Stimulated activated CD8-positive, alpha-beta memory T cell treated with anti-CD3 and anti-CD28 coated beads, Interleukin-2, amount 100 ng/mL, for 48 hours (primary cell): Measurements from ENCODE around the gene MAP7.

ENCODE experiments used
- DNase-seq, 2 donors: peaks; one replicate each; pipeline ENCODE4 v3.0.0-alpha.2; 2020; ENCODE audit warnings: low read depth in 2 of 2

Gene MAP7

DNA sequence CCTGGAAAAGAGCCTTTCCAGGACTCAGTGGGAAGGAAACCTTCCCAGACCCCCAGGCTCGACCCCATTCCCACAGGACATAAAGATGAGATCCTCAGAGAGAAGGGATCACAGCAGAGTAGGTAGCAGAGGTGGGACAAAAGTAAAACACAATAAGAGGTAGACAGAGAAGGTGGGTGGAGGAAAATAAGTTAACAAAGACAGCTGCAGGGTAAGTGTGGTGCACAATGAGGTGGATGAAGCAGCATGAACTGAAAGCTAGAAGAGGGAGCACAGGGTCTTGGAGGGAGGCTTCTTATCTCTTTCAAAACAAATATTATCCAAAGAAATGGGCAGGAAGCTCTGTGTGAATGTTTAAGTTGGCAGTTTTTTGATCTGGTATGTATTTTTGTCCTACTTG, 14.0 kb upstream of the MAP7 start:
- DNase-seq: no peak

DNA sequence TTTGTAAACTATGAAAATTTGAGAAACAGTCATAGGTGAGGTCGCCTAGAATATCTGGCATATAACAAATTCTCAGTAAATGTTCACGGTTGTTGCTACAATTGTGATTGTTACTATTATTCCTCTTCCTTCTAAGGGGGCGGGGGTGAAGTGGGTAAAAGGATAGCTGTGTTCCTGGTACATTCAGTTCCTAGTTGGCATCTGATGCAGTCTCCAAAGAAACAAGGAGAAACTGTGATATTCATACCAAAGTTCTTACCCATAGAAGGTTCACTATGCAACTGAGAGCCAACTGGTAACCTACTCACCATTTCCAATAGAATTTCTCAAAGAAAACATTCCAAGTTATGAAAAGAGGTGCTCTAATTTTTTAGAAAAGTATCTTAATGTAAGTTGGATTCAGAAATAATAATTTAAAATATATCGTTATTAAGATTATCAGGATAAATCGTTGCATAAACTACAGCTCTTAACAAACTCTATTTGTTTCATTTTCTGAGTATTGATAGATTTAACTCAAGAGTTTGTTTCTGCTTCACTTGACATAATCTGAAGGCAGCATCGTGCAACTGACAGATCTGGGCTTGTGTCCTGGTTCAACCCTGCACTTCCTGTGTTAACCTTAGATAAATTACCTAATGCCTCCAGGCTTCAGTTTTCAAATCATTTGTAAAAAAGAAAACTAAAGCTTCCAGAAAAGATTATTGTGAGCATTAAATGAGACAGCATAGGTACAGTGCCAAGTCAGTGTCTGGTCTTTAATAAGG, 13.3 kb upstream of the MAP7 start:
- no peak for DNase-seq

DNA sequence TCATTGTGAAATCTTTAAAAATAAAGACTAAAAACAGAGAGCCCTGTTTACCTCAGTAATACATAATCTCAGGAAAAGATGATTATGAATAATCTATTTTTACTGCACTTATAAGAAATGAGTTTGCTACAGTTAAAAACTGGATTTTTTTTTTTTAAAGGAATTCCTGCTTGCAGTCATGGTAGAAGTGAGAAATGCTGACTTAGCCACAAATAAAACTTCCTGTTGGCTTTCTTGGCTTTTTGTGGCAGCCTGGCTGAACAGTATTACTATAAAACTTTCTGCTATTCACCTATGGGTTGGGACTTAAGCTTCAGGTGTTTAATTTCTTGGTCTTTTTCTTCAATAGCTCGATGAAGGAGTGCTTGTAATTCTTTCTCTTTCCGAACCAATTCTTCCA, 12.0 kb upstream of the MAP7 start:
- no peak for DNase-seq

DNA sequence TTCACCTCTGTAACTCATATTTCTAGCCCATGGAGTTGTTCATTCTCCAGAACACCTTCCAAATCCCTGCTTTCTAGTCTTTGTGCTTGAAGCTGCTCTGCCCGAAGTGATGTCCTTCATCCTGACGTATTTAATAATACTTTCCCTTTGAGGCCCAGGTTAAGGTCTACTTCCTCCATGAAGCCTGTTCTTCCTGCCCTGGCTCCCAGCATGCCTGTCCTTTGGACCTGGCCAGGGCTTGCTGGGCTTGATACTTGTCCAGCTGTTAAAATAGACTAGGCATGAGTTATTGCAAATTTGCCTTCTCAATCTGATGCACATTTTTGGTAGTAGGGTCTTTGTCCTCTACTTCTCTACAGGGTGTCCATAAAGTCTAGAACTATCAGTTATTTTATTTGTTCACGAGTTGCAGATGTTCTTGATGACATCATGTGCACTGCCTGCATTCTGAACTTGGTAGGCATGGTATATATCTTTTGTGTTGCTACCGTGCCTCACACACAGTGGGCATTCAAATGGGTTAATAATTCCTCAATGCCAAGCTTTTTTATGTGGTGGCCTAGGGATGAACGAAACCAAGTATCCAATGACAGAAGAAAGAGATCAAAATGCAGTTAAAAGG, 3.1 kb upstream of the MAP7 start:
- no peak for DNase-seq

DNA sequence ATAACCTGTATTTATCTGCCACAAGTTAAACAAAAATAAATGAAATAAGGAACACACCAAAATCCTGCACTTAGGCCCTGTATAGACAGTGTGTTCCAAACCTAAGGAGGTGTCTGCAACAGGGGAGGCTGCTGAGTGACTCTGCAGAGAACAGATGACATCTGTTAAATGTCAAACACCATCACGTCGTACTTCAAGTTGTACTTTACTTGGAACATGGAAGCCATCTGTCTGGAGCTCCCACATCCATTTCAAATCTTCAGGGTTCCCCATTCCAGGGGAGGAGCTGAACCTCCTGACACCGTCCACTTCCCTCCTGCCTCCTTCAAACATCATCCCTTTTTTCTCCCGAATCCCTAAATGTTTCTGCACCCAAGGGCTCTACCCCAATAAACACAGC, 1.8 kb upstream of the MAP7 start:
- no peak for DNase-seq

DNA sequence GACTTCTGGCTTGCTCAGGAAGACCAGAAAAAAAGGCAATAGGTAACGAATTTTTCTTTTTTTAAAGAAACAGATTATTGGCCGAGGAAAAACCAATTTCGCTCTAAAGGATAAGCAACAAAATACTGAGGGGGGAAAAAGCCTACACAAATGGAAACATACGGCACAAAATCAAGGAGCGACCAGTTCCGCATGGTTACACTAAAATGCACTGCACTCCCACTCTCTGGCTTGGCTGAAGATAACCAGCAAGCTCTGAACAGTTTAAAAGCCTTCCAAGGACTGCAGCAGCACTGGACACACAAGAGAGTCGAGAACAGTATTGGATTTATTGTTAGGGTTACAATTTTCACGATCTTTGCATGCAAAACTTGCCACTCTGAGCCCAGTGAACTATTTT, 881 bp upstream of the MAP7 start:
- no peak for DNase-seq

DNA sequence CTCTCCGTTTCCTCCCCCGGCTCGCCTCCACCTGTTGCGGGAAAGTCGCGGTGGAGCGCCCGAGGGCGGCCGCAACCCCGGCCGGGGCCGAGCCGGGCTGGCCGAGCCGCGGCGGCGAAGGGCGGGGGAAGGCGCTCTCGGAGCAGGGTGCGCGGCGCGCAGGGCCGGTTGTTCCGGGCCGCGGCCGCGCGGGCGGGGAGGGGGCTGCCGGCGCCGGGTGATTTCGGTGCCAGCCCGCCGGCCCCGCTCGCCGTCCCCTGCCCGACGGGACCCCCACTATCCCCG, 235 bp downstream of the MAP7 start:
- peak in 1 of 2 donors; percentile 12 for DNase-seq

DNA sequence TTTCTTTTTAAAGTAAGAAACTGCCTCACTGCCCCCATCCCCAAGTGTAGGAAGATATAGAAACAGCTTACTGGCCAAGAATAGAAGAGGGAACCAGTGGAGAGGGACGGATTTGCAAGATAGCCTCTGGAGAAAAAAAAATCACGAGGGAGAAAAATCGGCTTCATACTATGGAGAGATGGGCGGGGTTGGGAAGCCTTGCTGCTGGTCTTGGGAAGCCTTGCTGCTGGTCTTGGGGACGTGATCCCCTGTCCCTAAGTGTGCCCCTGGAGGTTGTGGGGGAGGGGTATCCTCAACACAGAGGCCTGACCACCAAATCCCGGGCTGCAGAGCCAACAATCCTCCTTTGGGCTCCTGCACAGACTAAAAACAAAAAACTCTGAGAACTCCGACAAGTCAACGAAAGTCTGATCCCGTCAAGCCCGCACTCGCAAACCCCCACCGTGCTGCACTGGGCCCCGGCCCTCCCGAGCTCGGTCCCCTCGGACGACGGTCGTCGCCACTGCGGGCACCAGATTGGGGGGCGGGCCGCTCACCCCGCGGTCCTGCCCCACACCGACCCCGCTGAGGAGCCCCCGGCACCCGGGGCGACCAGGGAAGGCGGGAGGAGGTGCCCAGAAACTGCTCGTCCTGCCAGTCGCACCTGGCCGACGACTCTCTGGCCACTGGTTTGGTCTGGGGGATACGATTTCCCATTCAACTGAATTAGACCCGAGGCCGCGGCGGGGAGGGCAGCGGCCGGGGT, 750 bp downstream of the MAP7 start:
- DNase-seq: no peak

DNA sequence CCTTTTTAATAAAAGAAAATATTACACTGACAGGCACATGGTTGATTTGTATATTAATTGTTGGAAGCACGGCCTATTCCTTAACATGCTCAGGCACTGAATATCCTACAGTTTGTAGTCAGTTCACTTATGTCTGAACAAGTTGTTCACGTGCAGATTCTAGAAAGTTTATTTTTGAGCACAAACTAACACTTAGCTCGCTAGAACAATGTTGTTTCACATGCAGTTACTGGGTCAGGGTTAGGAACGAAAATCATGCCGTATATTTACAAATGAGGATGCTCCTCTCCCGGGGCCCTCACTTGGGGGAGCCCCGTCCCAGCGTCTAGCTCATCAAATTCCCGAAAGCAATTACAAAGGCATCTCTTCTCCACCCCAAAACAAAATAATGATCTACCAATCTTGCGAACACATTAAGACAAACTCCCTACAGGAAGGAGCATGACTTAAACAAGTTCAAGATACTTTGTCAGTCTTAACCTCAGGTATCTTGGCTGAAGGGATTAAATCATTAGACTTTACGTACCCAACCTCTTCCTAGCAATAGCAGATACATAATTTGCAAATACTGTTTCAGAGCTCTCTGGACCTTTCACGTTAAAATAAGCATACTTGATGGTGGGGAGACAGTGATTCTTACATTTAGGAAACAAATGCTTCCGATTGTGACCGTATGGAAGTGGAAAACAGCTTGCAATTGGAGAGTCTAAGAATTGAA, 1.5 kb downstream of the MAP7 start:
- DNase-seq: no peak

DNA sequence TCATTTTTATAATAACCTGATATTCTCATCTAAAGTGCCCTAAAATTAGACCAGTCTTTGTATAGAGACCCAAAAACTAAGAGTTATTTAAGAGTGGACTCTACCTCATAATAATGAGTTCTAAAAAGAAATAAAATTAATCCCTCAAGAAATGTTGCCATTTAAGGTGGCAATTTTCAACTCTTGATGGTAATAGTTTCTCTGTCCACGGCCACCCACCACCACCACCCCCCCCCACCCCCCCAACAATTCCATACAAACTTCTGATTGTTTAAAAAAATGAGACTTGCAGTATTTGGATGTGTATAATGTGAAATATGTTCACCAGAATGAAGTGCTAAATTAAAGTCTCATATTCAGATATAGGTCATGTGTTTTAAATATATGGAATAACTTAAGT, 2.4 kb downstream of the MAP7 start:
- DNase-seq: no peak

DNA sequence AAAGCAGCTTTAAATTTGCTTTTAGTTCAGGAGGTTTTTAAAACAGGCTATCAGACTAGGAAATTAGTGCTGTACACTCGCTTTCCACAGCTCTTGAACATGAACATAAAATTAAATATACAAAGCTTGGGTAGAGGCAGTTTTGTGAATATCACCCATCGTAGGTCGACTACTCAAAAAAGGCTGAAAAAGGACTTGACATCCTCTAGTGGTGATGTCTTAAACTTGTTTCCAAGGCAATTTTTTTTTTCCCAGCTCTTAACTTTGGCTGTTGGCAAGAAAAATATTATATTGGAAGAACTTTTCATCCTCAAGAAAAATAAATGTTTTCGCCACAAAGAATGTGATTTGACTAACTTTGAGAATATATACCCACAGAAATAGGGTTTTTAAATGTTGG, 2.9 kb downstream of the MAP7 start:
- no peak for DNase-seq

DNA sequence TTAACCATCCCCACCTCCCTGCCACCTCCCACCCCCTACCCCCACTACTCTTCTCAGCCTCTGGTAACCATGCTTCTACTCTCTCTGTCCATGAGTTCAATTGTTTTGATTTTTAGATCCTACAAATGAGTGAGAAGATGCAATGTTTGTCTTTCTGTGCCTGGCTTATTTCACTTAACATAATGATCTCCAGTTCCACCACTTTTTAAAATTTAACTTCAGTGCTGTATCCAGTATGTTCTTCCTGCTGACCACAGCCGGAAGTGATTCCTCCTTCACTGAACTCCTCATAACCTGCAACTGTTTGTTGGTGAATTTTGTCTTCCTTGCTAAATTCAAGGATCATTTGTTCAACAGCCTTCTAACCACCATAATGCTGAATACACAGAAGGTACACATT, 3.9 kb downstream of the MAP7 start:
- DNase-seq: no peak

DNA sequence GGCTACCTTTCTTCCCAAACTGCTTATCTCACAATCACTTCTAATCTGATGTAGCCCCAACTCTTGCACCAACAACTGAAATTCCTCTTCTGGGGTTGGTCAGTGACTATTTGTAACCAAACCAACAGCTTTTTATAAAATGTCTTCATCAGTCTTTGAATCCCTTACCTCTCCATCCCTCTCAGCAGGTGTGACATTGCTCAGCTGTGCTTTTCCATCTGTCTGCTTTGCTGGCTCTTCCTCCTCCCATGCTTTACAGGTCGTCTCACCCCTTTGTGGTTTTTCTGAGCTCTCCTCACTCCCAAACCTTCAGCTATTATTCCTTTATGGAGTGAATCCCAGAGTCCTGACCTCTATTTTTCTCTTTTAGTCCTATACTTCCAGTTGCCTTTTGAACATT, 5.9 kb downstream of the MAP7 start:
- no peak for DNase-seq

DNA sequence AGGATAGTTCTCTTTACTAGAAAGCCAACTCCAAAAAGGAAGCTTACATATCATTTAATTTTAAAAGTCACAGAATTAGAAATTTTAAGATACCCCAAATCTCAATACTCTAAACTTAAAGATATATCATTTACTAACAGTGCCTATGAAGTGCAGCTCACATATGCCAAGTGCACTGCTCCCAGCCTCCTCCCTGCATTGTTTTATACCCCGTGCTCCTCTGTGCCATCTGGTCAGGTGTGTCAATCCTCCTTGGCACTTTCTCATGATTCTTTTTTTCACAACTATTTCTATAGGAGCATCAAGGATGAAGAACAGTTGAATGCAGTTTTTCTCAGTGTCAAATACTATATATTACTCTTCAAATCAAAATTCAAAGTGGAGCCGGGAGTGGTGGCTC, 8.8 kb downstream of the MAP7 start:
- no peak for DNase-seq

DNA sequence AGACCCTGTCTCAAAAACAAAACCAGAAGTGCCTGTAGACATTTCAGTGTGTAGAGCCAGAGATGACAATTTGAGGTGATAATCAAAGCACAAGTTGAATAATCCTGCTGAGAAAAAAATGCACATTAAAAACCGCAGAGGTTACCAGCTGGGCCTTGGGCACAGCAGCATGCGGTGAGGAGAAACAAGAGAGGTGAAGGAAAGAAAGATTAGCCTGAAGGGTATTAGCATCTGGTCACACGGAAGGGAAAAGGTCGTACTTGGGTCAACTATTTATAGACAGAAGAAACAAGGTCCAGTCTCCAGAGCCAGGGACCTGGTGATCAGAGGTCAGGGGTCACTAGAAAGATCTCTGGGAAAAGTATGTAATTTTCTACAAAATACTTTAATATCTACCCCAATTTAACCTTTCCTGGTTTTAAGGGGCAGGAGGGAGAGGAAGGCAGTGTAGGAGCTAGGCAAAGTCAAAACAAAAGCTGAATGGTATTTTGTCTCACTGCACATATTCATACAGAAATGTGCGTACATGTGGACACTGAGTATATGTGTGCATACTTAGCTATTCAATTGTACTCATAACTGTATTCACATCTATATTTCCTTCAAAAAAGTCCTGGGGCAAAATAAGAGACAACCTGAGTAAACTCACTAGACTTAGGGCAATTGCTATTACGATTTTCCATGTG, 10.1 kb downstream of the MAP7 start:
- no peak for DNase-seq

DNA sequence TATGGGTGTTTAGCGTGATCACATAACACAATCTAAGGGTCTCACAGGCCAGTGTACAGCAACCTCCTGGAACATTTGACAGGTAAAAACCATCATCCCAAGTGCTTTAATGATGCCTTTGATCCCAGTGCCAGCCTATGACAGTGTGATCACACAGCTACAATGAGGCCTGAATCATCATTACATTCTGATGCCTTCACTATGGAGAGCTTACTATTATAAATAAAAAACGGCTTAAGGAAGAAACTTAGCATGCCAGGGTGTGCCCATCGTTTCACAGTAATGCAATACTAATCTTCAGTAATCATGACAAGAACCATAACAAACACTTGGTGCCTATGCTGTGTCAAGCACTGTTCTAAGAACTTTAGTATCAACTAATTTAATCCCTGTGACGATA, 11.4 kb downstream of the MAP7 start:
- DNase-seq: no peak

DNA sequence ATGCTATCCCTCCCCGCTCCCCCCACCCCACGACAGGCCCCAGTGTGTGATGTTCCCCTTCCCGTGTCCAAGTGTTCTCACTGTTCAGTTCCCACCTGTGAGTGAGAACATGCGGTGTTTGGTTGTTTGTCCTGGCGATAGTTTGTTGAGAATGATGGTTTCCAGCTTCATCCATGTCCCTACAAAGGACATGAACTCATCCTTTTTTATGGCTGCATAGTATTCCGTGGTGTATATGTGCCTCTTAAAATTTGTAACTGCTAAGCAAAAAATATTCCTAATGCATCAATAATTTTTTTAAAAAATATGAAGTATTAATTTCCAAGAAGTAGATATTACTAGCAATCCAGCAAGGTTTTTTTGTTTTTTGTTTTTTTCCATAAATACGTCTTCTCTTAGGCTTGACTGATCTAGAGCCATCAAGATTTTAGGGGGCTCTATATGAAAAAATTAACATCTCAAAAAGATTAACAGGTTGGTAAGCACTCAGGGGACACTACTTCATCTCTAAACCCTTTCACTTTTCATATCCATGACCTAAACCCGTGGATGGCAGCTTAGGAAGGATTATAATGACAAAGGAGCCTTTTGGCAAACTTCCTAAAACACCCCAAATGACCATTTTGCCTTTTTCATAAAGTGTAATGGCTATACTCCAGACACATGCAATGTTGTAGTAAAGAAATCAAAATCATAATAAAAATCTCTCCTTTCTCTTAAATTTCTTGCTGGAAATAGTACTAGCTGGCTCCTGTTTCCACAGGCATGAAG, 14.2 kb downstream of the MAP7 start:
- no peak for DNase-seq

DNA sequence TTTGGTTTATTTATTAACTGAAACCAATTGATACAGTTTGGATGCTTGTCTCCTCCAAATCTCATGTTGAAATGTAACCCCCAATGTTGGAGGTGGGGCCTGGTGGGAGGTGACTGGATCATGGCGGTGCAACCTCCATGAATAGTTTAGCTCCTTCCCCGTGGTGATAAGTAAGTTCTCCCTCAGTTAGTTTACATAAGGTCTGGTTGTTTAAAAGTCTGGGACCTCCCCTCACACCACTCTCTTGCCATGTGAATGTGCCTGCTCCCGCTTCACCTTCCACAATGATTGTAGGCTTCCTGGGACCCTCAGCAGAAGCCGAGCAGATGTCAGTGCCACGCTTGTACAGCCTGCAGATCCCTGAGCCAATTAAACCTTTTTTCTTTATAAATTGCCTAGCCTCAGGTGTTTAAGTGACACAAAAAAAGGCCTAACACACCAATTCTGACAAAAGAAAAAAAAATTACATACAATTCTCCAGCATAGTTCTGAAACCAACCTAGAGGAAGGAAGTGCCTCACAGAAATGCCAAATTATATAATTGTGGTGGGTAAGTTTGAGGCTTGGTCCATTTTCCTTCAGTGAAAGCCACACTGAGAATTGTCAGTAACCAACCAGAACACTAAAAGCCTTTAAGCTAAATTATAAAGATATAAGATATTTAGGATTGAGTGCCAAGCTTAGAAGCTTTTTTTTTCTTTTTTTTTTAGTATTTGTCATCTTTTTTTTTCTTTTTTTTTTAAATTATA, 15.0 kb downstream of the MAP7 start:
- DNase-seq: no peak

DNA sequence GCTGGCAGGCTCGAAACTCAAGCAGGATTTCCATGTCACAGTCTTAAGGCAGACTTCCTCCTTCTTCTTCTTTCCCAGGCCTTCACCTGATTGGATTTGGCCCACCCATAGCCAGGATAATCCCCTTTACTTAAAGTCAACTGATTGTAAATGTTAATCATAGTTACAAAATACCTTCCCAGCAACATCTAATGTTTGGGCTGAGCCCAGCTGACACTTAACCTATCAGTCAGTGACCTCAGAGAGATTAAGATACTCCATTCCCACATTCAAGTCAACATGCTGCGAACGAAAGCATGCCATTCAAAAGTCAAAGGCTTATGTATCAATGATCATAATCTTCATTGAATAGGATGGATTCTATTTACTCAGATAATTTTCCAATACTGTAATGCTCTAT, 16.0 kb downstream of the MAP7 start:
- no peak for DNase-seq

DNA sequence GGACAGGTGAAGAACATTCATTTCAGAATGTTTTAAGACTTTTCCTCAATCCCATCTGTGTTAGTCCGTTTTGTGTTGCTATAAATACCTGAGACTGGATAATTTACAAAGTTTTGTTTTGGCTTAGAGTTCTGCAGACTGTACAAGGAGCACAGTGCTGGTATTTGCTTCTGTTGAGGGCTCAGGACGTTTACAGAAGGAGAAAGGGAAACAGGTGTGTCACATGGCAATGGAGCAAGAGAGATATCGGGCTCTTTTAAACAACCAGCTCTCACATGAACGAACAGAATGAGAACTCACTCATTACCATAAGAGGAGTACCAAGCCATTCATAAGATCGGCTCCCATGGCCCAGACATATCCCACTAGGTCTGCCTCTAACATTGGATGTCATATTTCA, 16.7 kb downstream of the MAP7 start:
- no peak for DNase-seq

DNA sequence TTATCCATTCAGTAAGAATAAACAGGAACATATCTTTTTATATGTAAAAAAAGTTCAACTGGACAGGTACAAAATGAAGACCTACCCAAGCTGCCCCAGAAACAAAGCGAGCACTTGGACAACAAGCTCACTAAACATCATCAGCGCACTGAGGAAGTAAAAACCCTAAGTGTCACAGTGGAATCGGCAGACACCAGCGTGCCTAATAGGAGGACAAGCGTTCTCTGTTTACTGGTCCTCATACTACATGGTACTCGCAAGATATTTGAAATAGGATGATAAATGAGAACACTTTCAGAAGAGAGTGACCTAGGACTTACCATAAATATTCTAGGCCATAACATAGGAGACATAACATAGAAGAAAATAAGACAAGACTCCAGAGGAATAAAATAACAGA, 18.2 kb downstream of the MAP7 start:
- no peak for DNase-seq
